GM20431 (cell line): ENCODE results near the gene LAMB3.

Experiments
- in situ Hi-C: fragments of 300-500 bp; cut with MseI, MboI; formaldehyde crosslinking; loops from one replicate; pipeline ENCODE4 v1.15.0; 2020; ENCODE audit warnings: low sequenced_read_pairs; ENCODE audit not compliant: unreplicated experiment

The LAMB3 gene

DNA sequence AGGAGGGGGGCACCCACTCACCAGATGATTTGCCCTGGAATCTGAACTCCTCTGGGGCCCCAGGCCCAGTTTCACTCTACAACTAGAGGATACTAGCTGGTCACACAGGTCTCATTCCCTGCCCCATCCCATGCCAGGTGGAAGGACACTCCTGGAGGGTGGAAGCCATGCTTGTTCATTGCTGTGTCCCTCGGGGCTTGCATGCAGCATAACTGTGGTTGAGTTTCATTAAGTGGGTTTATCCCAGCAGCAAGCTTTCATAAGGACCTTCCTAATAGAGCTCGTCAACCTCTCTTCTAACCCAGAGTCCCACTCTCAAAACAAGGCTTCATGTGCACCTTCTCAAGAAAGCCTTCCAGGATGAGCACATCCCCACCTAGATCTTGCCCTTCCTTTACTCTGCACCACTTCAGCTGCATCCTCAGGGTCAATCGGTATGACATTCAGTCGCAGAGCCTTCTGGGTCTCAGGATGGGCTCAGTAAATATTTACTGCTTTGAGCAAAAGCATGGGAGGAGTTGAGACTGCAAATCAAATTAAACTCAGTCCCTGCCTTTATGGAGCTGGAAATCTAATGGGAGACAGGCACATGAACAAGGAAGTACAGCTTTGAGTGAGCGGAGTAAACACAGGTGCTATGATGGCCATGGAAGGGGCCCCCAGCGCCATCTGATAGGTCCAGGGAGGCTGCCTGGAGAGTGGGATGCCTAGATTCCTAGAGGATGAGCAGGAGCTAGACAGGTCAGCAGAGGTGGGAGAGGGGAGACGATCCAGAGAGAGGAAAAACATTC, 32.3 kb downstream of the LAMB3 start:
- in situ Hi-C loops = no loop called here

GRCh38 chr1:209618756-209619420, 33.3 kb downstream of the LAMB3 start:
- in situ Hi-C loops = no loop called here

- in situ Hi-C loops = no loop called here
Measured at GRCh38 chr1:209618291-209618690, 33.9 kb downstream of the LAMB3 start.

DNA sequence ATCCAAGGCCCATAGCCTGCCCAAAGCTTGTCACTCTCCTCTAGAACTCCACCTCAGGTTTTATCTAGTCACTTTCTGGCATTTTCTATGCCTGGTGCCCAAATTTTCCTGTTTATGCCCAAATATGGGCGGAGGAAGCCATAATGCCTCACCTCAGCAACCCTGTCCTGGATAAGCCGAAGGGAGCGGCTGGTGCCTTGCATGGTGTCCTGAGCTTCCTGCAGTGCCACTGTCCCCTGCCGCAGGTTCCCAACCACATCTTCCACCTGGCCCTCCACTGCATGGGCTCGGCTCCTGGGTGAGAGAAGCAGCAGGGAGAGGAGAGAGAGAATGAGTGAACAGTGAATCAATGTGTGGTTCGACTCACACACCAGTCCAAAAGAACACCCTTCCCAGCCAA, 34.5 kb downstream of the LAMB3 start:
- in situ Hi-C loops = no loop called here

DNA sequence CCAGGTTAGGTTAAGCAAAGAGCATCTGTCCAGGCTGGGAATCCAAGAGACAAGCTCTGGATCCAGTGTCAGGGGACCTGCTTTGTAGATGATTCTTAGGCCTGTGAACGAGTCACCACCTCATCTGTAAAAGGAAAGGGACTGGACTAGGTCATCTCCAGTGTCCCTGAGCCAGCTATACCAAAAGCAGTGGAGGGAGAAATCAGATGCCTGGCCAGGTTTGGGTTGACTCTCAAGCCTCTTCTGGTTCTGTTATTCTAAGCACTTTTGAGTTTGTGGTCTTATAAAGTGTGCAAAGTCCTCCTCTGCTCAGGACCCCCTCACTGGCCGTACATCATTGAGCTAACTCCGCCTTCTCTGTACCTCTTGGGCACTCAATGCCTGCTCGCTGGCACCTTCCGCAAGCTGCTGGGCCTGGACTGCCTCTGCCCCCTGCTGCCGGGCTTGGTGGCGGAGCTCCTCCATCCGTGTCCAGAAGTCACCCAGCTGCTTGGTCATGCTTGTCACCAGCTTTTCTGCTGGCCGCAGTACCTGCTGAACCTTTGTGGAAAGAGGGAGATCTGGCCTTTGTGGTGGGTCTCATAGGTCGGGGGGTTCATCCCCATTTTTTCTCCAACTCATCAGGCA, 35.1 kb downstream of the LAMB3 start:
- in situ Hi-C loops = no loop called here

DNA sequence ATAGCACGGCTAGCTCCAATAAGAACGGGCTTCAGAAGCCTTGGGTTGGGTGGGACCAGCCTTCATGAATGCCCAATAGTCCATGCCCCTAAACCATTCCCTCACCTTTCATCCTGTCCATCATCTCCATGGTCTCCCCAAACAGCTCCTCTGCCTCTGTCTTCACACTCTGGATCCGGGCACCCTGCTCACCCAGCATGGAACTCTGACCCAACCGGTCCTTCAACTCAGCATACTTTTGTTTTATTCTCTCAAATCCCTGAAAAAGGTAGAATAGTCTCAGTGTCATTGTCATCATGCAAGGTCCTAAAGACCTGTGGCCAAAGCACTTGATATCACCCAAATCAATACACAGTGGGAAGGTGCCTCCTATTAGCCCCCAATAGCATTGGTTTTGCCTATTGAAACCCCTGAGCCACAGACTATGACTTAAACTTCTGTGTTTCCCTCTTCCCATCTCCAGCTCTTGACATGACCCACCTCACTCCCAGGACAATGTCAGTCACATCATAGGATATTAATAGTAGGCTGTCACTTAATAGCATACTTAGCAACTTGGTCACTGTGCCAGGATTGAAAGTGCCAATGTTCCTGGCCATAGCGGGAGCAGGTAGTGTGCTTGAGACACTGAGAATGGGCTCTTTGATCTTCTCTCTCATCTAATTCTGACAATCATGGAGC, 35.7 kb downstream of the LAMB3 start:
- in situ Hi-C loops = no loop called here

- in situ Hi-C loops = no loop called here
Measured at GRCh38 chr1:209614906-209615305, 37.3 kb downstream of the LAMB3 start.

GRCh38 chr1:209614151-209614420, 38.1 kb downstream of the LAMB3 start:
- in situ Hi-C loops = no loop called here

GRCh38 chr1:209613400-209614150, 38.6 kb downstream of the LAMB3 start:
- in situ Hi-C loops = no loop called here

DNA sequence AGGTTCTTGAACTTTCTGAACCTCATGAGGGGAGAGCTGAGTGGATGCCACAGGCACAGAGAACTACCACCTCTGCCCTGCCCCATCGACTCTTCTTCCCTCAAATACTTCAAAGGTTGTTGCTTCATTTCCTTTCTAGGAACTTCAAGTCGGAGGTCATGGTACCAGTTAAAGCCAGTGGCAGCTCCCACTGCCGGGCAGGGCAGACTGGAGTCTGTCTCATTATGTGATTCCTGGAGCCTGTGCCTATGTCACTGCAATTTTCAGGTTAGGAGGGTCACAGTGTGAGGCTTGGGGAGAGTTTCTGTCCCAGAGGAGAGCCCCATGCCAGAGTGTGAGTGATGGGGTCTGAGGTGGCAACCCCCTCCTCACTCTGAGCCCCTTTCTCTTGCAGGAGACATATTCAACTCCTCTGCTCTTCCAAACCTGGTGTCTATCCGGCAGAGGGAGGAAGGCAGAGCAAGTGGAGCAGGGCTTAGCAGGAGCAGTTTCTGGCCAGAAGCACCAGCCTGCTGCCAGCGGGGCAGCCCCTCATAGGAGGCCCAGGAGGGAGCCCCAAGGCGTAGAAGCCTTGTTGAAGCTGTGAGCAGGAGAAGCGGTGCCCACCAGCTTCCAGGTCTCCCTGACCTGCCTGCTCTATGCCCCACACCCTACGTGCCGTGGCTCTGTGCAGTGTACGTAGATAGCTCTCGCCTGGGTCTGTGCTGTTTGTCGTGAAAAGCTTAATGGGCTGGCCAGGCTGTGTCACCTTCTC, 39.4 kb downstream of the LAMB3 start:
- in situ Hi-C loops = no loop called here

DNA sequence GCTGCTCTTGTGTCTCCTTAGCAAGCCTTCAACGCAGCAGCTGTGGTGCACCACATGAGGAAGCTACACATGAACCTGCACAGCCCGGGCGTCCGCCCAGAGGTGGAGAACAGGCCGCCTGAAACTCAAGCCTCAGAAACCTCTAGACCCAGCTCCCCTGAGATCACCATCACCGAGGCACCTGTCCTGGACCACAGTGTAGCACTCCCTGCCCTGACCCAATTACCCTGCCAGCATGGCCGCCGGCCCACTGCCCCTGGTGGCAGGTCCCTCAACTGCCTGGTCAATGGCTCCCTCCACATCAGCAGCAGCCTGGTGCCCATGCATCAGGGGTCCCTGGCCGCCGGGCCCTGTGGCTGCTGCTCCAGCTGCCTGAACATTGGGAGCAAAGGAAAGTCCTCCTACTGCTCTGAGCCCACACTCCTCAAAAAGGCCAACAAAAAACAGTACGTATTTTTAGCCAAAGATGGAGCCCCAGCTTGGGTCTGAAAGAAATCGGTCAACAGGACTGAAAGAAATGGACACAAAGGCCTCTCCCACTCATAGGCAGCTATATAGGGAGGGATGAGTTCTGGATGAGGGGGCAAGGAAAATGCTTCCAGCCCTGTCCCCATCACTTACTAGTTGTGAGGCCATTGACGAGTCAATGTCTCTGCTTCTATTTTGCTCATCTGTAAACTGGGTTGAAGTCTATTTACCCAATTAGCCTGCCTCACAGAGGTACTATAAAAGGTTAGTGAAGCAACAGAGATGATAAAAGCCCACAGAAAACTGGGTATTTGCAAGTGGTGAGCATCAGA, 40.3 kb downstream of the LAMB3 start:
- in situ Hi-C loops = no loop called here

GRCh38 chr1:209610631-209610905, 41.7 kb downstream of the LAMB3 start:
- in situ Hi-C loops = no loop called here

DNA sequence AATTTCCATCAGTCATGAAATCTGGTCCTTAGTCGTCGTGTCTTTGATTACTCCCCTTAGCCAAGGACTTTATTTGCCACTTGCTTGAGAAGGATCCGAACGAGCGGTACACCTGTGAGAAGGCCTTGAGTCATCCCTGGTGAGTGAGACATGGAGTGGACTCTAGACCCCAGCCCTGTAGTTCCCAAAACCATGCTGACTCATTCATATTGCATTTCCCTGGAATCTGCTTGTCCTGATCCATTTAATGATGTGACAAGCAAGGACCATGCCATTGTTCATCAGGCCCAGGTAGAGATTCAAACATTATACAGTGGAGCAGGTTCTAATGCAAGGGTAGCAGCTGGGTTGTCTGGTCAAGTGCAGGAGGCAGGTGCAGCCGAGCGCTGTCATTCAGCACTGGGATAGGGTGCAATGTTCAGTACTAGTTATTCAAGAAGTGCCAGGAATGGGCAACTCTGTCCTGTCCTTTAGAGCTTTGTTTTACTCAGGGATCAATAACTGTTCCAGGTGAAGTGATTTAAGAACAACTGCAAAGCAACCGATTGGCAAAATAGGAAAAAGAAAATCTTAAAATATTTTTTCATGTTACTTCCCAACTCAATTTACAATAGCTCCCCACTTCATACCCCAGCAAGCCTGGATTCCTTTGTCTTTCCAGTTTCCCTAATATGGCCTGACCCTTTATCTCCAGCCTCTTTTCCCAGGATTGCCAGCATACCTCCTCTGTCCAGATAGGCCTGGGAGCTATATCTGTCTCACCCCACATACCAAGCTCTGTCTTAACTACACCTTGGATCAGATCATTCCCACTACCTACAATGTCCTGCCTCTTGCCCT, 42.2 kb downstream of the LAMB3 start:
- in situ Hi-C loops = no loop called here

DNA sequence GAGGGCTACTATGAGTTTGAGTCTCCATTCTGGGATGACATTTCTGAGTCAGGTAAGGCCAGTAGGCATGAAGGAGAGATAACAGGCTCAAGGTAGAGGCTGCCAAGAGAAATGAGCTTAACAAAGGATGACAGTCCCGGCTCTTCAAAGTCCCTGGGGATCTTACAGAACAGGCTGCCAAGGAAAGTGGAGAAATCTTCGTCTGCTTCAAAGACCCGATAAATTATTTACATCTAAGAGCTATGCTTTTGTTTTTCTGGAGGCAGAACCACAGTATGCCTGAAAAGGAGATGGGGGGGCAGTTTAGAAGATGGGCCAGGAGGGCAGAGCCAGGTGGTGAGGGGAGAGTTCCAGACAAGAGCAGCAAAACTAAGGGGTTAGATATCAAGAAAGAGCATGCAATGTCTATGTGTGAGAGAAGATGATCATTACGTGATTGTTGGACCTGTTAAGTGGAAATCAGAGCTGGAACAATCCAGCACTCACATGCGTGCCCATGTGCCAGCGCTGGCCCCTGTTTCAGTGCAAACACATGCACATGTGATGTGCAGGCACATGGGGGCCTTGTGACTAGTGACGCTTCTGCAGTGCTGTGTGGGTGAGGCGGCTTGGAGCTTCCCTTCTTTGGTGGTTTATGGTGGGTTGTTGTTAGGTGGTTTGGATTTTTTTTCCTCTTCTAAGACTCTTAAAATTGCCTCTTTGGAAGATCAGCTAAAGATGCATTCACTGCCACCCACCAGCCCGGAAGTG, 43.0 kb downstream of the LAMB3 start:
- in situ Hi-C loops = no loop called here

GRCh38 chr1:209607795-209608178, 44.4 kb downstream of the LAMB3 start:
- in situ Hi-C loops = no loop called here

DNA sequence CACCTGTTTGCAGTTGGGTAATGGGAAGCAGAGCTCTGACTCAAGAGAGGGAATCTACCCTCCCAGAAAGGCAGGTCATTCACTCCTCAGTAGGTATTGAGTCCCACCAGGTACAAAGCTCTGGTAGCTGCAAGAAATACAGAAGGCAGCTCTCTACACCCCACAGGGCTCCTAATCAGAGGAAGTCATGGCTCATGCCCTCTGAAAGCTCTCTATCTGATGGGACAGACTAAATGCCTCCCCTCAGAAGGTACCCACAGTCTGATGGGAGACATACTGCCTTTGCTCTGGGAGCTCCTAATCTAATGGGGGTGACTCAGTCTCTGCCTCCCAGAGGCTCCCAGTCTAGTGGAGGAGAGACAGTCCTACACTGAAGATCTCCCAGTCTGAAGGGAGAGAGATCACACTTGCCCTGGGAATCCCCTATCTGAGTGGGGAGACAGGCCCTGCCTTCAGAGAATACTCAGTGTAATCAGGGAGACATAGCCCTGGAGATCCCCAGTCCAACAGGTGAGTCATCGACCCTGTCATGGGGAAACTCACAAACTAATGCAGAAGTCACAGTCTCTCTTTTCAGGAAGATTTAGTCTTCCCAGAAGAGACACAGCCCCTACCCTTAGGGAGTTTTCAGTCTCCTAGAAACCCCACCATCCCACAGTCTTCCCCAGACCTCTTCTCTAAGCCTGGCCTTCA, 45.0 kb downstream of the LAMB3 start:
- in situ Hi-C loops = no loop called here

GRCh38 chr1:209603877-209604276, 48.3 kb downstream of the LAMB3 start:
- in situ Hi-C loops = no loop called here
